Lower leg skin (tissue), 4 donors: ENCODE measurements around the gene MEN1. TPM values are rescaled to one million over a fixed set of nuclear protein-coding genes. Genes with fewer than 3 reads are reported as not detected.

Source experiments
- DNase-seq, 2 donors: peaks; one replicate each; pipeline ENCODE4 v3.0.0-alpha.2; 2019; ENCODE audit warnings: low spot score in 2 of 2
- H3K4me3 ChIP-seq: fragments of 200-600 bp; sonication (generic); 2 replicates; pipeline ENCODE4 v1.5.1; 2017; ENCODE audit warnings: mild to moderate bottlenecking, low read depth; ENCODE audit not compliant: poor library complexity, severe bottlenecking
- CTCF ChIP-seq, 3 donors: fragments of 450-650 bp; IDR thresholded peaks; one replicate each; pipeline ENCODE4 v1.5.1; 2016; ENCODE audit warnings: antibody characterized with exemption in 3 of 3, mild to moderate bottlenecking in 3 of 3, moderate library complexity in 2 of 3
- POLR2A ChIP-seq, 2 donors: fragments of 450-650 bp; IDR thresholded peaks; one replicate each; pipeline ENCODE4 v1.6.1; 2016 to 2017; ENCODE audit warnings: antibody characterized with exemption in 2 of 2, mild to moderate bottlenecking in 1 of 2, moderate library complexity in 1 of 2
- WGBS, 2 donors: methylation state at CpG; one replicate each; pipeline ENCODE4 v1.1.5; 2018; 5-methylcytosine and 5-hydroxymethylcytosine counted together
- intact Hi-C: fragments of 100-400 bp; cut with DNase I; formaldehyde crosslinking; loops from one replicate; pipeline ENCODE4 v1.15.0; 2023; ENCODE audit warnings: low total_unique reads
- total RNA-seq, 4 donors: library from RNA; depleted of rRNA; stranded (reverse); fragments of >200 nt; gene quantifications; one replicate each; pipeline ENCODE4 v1.1.0, GENCODE V29; 2016

MEN1 gene
- total RNA-seq, 4 donors from 2014 or later = 20.5 to 42.7 (median 32.2) TPM

DNA sequence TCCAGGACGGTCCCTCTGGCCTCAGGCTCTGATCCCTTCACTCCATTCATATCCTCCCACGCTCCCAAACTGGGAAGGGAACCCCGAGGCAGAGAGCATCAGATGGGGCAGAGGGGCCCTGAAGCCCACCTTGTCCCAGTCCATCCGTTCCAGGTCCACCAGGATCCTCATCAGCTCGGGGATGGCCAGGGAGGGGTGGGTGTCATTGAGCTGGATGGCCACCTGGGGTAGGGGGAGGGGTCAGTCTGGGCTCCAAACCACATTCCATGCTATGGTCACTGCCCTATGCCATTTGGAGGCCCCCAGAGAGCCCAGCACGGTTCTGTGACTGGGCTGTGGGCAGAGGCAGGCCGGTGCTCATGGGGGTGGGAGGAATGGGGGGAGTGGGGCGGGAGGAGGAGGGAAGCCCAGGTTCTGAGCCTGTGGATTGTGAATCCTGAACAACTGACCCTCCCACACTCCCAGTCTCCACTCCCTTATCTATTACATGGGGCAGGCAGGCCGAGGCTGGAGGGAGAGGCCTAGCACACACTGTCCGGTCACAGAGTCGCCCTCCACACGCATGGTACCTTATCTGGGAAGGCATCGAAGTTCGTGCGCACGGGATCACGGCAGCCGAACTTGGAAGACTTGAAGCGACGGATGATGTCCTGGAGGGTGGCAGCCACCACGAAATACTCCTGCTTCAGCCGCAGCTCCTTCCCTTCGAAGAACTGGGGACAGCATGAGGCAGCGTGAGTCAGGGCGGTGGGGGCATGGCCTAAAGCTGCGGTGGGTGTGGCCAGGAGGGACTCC, 56.0 kb downstream of the MEN1 start:
- 88 to 89% methylated on average over 26 of the region's 26 CpGs for WGBS, 2 donors
- TF ChIP-seq POLR2A (IDR thresholded peaks at IDR 0.05) (no peak), CTCF (IDR thresholded peaks at IDR 0.05) (no peak)
- intact Hi-C loops = no loop called here
- no peak for DNase-seq
- H3K4me3 ChIP-seq = no peak overlapping the region

Other genes with a start within 250 kb of the MEN1 start
- gene SLC22A12, start 219.3 kb downstream of the MEN1 start, total RNA-seq = not detected
- gene NRXN2, start 87.4 kb downstream of the MEN1 start, total RNA-seq = 1 to 10 TPM in 2 of 4 donors, under 1 TPM in 1, not detected in 1; 0.27 to 7.0 (median 1.1) TPM
- 1 to 10 TPM; 1.1 to 10.0 (median 5.0) TPM for gene RASGRP2, start 66.4 kb downstream of the MEN1 start, total RNA-seq
- gene PYGM, start 50.6 kb downstream of the MEN1 start, total RNA-seq = 1 to 10 TPM in 1 of 4 donors, under 1 TPM in 3; 0.11 to 2.0 (median 0.44) TPM
- 100 to 1,000 TPM; 130 to 327 (median 178) TPM for gene SF1, start 32.0 kb downstream of the MEN1 start, total RNA-seq
- 10 to 100 TPM in 3 of 4 donors, 1 to 10 TPM in 1; 9.3 to 29.8 (median 19.5) TPM for gene MAP4K2, start 7.3 kb downstream of the MEN1 start, total RNA-seq
- gene CDC42BPG, start 34.1 kb upstream of the MEN1 start, total RNA-seq = 10 to 100 TPM; 40.3 to 81.3 (median 50.1) TPM
- gene EHD1, start 68.1 kb upstream of the MEN1 start, total RNA-seq = 10 to 100 TPM; 81.0 to 98.9 (median 90.5) TPM
- 100 to 1,000 TPM in 1 of 4 donors, 10 to 100 TPM in 3; 73.8 to 118 (median 91.2) TPM for gene ATG2A, start 106.7 kb upstream of the MEN1 start, total RNA-seq
- 10 to 100 TPM; 21.8 to 43.6 (median 34.0) TPM for gene PPP2R5B, start 114.1 kb upstream of the MEN1 start, total RNA-seq
- not detected for gene GPHA2, start 125.3 kb upstream of the MEN1 start, total RNA-seq
- gene MAJIN, start 161.6 kb upstream of the MEN1 start, total RNA-seq = not detected
- under 1 TPM in 2 of 4 donors, not detected in 2; 0.15 to 0.62 TPM for gene BATF2, start 186.4 kb upstream of the MEN1 start, total RNA-seq
- 100 to 1,000 TPM; 101 to 260 (median 110) TPM for gene ARL2, start 203.6 kb upstream of the MEN1 start, total RNA-seq
- gene SNX15, start 216.9 kb upstream of the MEN1 start, total RNA-seq = 10 to 100 TPM; 16.9 to 48.0 (median 22.7) TPM
- gene SAC3D1, start 230.7 kb upstream of the MEN1 start, total RNA-seq = 10 to 100 TPM; 11.6 to 15.1 (median 12.9) TPM
- gene NAALADL1, start 248.0 kb upstream of the MEN1 start, total RNA-seq = 10 to 100 TPM in 2 of 4 donors, 1 to 10 TPM in 2; 1.5 to 11.9 (median 9.7) TPM